Lung (tissue), 12 donors: Measurements from ENCODE around the gene CPXM2. TPM values are rescaled to one million over a fixed set of nuclear protein-coding genes. Genes with fewer than 3 reads are reported as not detected.

ENCODE experiments used
- ATAC-seq: fragments of 200-7000 bp; cut with Tn5 transposase; one replicate; pipeline ENCODE4 v1.9.1; 2020; ENCODE audit warnings: moderate number of reproducible peaks; ENCODE audit not compliant: insufficient read depth, low FRiP score
- DNase-seq, 3 donors: peaks; one replicate each; pipeline ENCODE4 v3.0.0-alpha.2; 2013 to 2017
- H3K27ac ChIP-seq, 2 donors: one replicate each; pipeline ENCODE4 v1.5.1; 2013; ENCODE audit warnings: mild to moderate bottlenecking in 2 of 2, moderate library complexity in 2 of 2, control low read depth in 1 of 2, inconsistent platforms in 1 of 2, low read depth in 1 of 2, low read length in 1 of 2
- H3K27me3 ChIP-seq, 3 donors: one replicate each; pipeline ENCODE4 v1.5.1; 2013; ENCODE audit warnings: low read length in 2 of 3; ENCODE audit not compliant: control insufficient read depth in 3 of 3, insufficient read depth in 3 of 3
- H3K36me3 ChIP-seq, 4 donors: one replicate each; pipeline ENCODE4 v1.5.1; 2013; ENCODE audit warnings: low read length in 4 of 4, mild to moderate bottlenecking in 1 of 4, moderate library complexity in 1 of 4; ENCODE audit not compliant: control insufficient read depth in 4 of 4, insufficient read depth in 4 of 4
- H3K4me1 ChIP-seq, 5 donors: one replicate each; pipeline ENCODE4 v1.5.1; 2013; ENCODE audit warnings: low read length in 5 of 5, mild to moderate bottlenecking in 2 of 5, moderate library complexity in 1 of 5; ENCODE audit not compliant: control insufficient read depth in 5 of 5, insufficient read depth in 5 of 5
- H3K4me3 ChIP-seq: one replicate; pipeline ENCODE4 v1.5.1; 2013; ENCODE audit warnings: mild to moderate bottlenecking, control low read depth, moderate library complexity
- H3K9ac ChIP-seq, 2 donors: one replicate each; pipeline ENCODE4 v1.5.1; 2013; ENCODE audit warnings: low read length in 2 of 2, control low read depth in 1 of 2; ENCODE audit not compliant: insufficient read depth in 1 of 2
- H3K9me3 ChIP-seq, 4 donors: one replicate each; pipeline ENCODE4 v1.5.1; 2013; ENCODE audit warnings: low read length in 3 of 4, mild to moderate bottlenecking in 1 of 4, moderate library complexity in 1 of 4; ENCODE audit not compliant: control insufficient read depth in 4 of 4, insufficient read depth in 3 of 4
- CTCF ChIP-seq: IDR thresholded peaks from 2 replicates; pipeline ENCODE4 v1.5.1; 2012; ENCODE audit warnings: mild to moderate bottlenecking; ENCODE audit errors: control extremely low read depth, extremely low read depth
- WGBS, 2 donors: extraction: QIAGEN DNeasy Blood & Tissue Kit; methylation state at CpG; one replicate each; pipeline ENCODE4 v1.1.7; 2013; 5-methylcytosine and 5-hydroxymethylcytosine counted together
- polyA plus RNA-seq, 2 donors: library from polyadenylated mRNA; stranded (reverse); fragments of 200-250 nt; gene quantifications; one replicate each; pipeline ENCODE4 v1.2.1, GENCODE V29; 2013
- total RNA-seq, 2 donors: library from RNA; depleted of rRNA in 1 of 2; stranded (reverse); fragments of >200 nt in 1 of 2; gene quantifications; one replicate each; pipeline ENCODE4 v1.2.1, GENCODE V29; 2014 to 2021
- donor health status: control.
- donor health status: control.
- donor health status: Bipolar disorder and iron deficiency.
- donor health status: healthy.
- donor health status: DM: yes; HTN: yes; CAD: no.

CPXM2 gene
- total and polyA plus RNA-seq, 4 donors: 0.66 to 5.0 (median 2.1) TPM

- Histone ChIP-seq H3K4me3 (no peak overlapping the region), H3K27me3 (peaks cover 0 to 2% (median 0%) of the 10 kb centered on the region in 3 donors), H3K27ac (no peak overlapping the region), H3K4me1 (no peaks in the 10 kb centered on the region), H3K9ac (no peak overlapping the region), H3K36me3 (no peaks in the 10 kb centered on the region), H3K9me3 (peaks cover 0 to 11% (median 1%) of the 10 kb centered on the region in 4 donors)
- 80 to 87% methylated on average over 10 of the region's 10 CpGs for WGBS, 2 donors
- no peak for TF ChIP-seq CTCF
- no peak for DNase-seq
- no peak for ATAC-seq
Observed at GRCh38 chr10:123751342-123752134, 140.1 kb downstream of the CPXM2 start.

GRCh38 chr10:123750901-123751300 is 140.7 kb downstream of the CPXM2 start:
- ATAC-seq (no peak), DNase-seq (no peak)
- Histone ChIP-seq H3K9me3 (peaks cover 0 to 11% (median 1%) of the 10 kb centered on the region in 4 donors), H3K4me1 (no peaks in the 10 kb centered on the region), H3K36me3 (no peaks in the 10 kb centered on the region), H3K27ac (no peak overlapping the region), H3K27me3 (peaks cover 0 to 2% (median 0%) of the 10 kb centered on the region in 3 donors), H3K4me3 (no peak overlapping the region), H3K9ac (no peak overlapping the region)
- no peak for TF ChIP-seq CTCF
- WGBS, 2 donors: 86 to 90% methylated on average over 9 of the region's 9 CpGs

GRCh38 chr10:123748711-123749110 is 142.9 kb downstream of the CPXM2 start:
- Histone ChIP-seq H3K4me3 (no peak overlapping the region), H3K36me3 (no peaks in the 10 kb centered on the region), H3K27ac (no peak overlapping the region), H3K4me1 (no peaks in the 10 kb centered on the region), H3K9ac (no peak overlapping the region), H3K27me3 (no peaks in the 10 kb centered on the region), H3K9me3 (peaks cover 0 to 9% (median 1%) of the 10 kb centered on the region in 4 donors)
- WGBS, 2 donors: 70 to 76% methylated on average over 15 of the region's 15 CpGs
- no peak for ATAC-seq
- TF ChIP-seq CTCF: no peak
- no peak for DNase-seq

GRCh38 chr10:123747426-123747825 is 144.2 kb downstream of the CPXM2 start:
- Histone ChIP-seq H3K27ac (no peak overlapping the region), H3K4me1 (no peaks in the 10 kb centered on the region), H3K9me3 (peaks cover 0 to 7% (median 1%) of the 10 kb centered on the region in 4 donors), H3K4me3 (no peak overlapping the region), H3K36me3 (no peaks in the 10 kb centered on the region), H3K27me3 (no peaks in the 10 kb centered on the region), H3K9ac (no peak overlapping the region)
- ATAC-seq (no peak), DNase-seq (no peak)
- 84 to 86% methylated on average over 3 of the region's 3 CpGs for WGBS, 2 donors
- TF ChIP-seq CTCF: no peak
